Astrocyte of the cerebellum (primary cell): ENCODE data around the gene SHISAL1.

Source experiments
- DNase-seq: peaks from one replicate; pipeline ENCODE4 v3.0.0-alpha.2; 2011; ENCODE audit warnings: low read depth
- H3K4me3 ChIP-seq: 2 replicates; pipeline ENCODE4 v1.5.1; 2011; ENCODE audit warnings: mild to moderate bottlenecking, low read depth, low read length, moderate library complexity
- CTCF ChIP-seq: IDR thresholded peaks from 2 replicates; pipeline ENCODE4 v1.5.1; 2012; ENCODE audit warnings: low read length, low read depth, moderate library complexity, mild to moderate bottlenecking; ENCODE audit errors: missing control alignments
- in situ Hi-C: cut with HindIII; loops from 2 replicates; pipeline ENCODE4 v1.10.0; 2017; ENCODE audit warnings: low sequenced_read_pairs

SHISAL1 gene

GRCh38 chr22:44229331-44229730 is 83.4 kb downstream of the SHISAL1 start:
- H3K4me3 ChIP-seq: no peak overlapping the region
- in situ Hi-C loops: no loop called here
- no peak for TF ChIP-seq CTCF
- DNase-seq: no peak

GRCh38 chr22:44225812-44226211 is 86.9 kb downstream of the SHISAL1 start:
- no peak for TF ChIP-seq CTCF
- DNase-seq: no peak
- in situ Hi-C loops: no loop called here
- no peak overlapping the region for H3K4me3 ChIP-seq

GRCh38 chr22:44225091-44225689 is 87.6 kb downstream of the SHISAL1 start:
- H3K4me3 ChIP-seq: no peak overlapping the region
- DNase-seq: no peak
- TF ChIP-seq CTCF: no peak
- in situ Hi-C loops: no loop called here

GRCh38 chr22:44224166-44224565 is 88.6 kb downstream of the SHISAL1 start:
- in situ Hi-C loops: no loop called here
- TF ChIP-seq CTCF: no peak
- no peak for DNase-seq
- H3K4me3 ChIP-seq: no peak overlapping the region

GRCh38 chr22:44221710-44222475 is 90.9 kb downstream of the SHISAL1 start:
- in situ Hi-C loops: no loop called here
- no peak for TF ChIP-seq CTCF
- no peak overlapping the region for H3K4me3 ChIP-seq
- DNase-seq: no peak

GRCh38 chr22:44220727-44221680 is 91.7 kb downstream of the SHISAL1 start:
- no peak for TF ChIP-seq CTCF
- H3K4me3 ChIP-seq: no peak overlapping the region
- in situ Hi-C loops: no loop called here
- DNase-seq: no peak
